Measurements from ENCODE around the gene DSE.

DSE gene

DNA sequence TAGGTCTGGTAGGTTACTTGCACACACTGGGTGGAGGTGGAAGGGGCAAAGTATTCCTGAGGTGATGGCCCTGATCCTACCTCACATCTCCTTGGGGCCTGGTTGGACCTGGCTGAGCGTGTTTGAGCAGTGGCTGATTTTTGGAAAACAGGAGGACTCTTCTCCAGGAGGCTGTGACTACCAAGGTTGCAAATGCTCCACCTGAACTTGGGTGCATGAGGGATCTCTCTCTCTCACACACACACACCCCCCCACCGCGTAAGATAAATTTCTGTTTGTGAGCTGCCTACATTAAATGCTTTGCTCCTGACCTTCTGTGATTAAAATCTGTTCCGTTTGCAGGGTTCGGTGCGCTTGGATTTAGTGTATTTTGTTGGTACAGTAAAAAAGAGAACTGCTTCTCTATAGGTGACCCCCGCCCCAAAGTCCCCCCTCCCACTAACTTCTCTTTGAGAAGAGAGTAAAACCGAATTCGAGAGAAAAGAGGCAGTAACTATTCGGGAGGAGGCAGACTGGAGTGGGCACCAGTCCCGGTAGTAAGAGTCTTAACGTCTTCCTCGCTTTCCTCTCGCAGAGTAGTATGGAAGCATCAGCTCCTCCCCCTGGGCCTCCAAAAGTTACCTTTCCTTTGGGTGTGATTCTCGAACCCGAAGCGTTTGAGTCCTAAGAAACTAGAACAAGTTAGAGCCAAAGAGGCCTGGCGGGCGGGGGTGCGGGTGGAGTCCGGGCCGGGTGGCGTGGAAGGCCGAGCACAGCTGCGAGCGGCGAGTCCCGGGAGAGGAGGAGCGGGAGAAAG is 585 bp upstream of the DSE start:
- Mint-ChIP-seq H3K4me1 (peaks cover 16% of the 10 kb centered on the region), H3K9me3 (no peaks in the 10 kb centered on the region), H3K27me3 (no peaks in the 10 kb centered on the region), H3K36me3 (no peaks in the 10 kb centered on the region), H3K27ac (peak overlapping the region; percentile 93), H3K4me3 (peak overlapping the region; percentile 91)
- peak; percentile 33 to 49 for DNase-seq (ENCODE audit: low spot score in 2 of 2)
- peak; percentile 51 for ATAC-seq (ENCODE audit: low read depth)

- Mint-ChIP-seq H3K4me3 (peak overlapping the region; percentile 91), H3K4me1 (peaks cover 20% of the 10 kb centered on the region), H3K36me3 (no peaks in the 10 kb centered on the region), H3K9me3 (no peaks in the 10 kb centered on the region), H3K27me3 (no peaks in the 10 kb centered on the region), H3K27ac (peak overlapping the region; percentile 93)
- DNase-seq (ENCODE audit: low spot score in 2 of 2), result peak; percentile 5 to 50
- ATAC-seq (ENCODE audit: low read depth), result peak; percentile 31
These were observed 572 bp downstream of the DSE start for GRCh38 chr6:116371120-116371917.

DNA sequence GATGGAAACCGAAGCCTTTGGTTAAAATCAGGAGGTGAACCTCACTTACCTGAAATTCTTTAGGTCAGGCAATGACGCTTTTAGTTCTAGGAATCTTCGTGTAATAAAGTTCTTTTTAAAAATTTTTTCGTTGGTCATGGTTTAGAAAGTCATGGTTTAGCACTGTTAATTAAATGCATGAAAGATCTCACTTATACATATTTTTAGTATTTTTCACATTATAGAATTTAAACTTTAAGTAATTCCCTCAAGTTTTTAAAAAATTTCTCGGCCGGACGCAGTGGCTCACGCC is 1.1 kb downstream of the DSE start:
- Mint-ChIP-seq H3K27me3 (no peaks in the 10 kb centered on the region), H3K4me3 (peak overlapping the region; percentile 91), H3K36me3 (no peaks in the 10 kb centered on the region), H3K4me1 (peaks cover 22% of the 10 kb centered on the region), H3K27ac (no peak overlapping the region), H3K9me3 (no peaks in the 10 kb centered on the region)
- no peak for ATAC-seq (ENCODE audit: low read depth)
- DNase-seq (ENCODE audit: low spot score in 2 of 2), result no peak

- H3K4me3 Mint-ChIP-seq, result no peak overlapping the region
- no peak for DNase-seq (ENCODE audit: low spot score in 2 of 2)
- H3K4me1 Mint-ChIP-seq, result peaks cover 19% of the 10 kb centered on the region
These were observed 2.6 kb downstream of the DSE start for GRCh38 chr6:116373300-116373699.

DNA sequence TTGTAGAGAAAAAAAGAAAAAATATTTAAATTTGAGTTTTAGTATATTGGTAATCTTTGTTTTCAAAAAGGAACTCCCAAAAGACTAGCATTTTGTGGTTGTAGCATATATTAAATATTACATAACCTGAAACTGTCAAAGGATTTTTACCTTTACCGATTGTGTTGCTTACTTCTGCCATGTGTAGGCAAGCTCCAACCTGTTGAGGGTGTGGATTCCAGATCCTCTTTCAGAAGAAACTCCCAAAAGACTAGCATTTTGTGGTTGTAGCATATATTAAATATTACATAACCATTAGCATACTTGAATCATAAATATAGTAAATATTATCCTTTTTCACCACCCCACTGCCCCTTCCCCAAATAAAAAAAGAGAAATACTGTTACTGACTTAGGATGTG is 3.2 kb downstream of the DSE start:
- Mint-ChIP-seq H3K27me3 (no peaks in the 10 kb centered on the region), H3K27ac (no peak overlapping the region), H3K36me3 (no peaks in the 10 kb centered on the region), H3K4me1 (peaks cover 19% of the 10 kb centered on the region), H3K4me3 (no peak overlapping the region), H3K9me3 (no peaks in the 10 kb centered on the region)
- ATAC-seq (ENCODE audit: low read depth) (no peak), DNase-seq (ENCODE audit: low spot score in 2 of 2) (no peak)

More at GRCh38 chr6:116373300-116373699, 2.6 kb downstream of the DSE start:
- H3K36me3 Mint-ChIP-seq, result no peaks in the 10 kb centered on the region
- no peaks in the 10 kb centered on the region for H3K9me3 Mint-ChIP-seq
- no peaks in the 10 kb centered on the region for H3K27me3 Mint-ChIP-seq
- no peak for ATAC-seq (ENCODE audit: low read depth)
- H3K27ac Mint-ChIP-seq, result no peak overlapping the region

- Mint-ChIP-seq H3K36me3 (no peaks in the 10 kb centered on the region), H3K27me3 (no peaks in the 10 kb centered on the region)
These were observed 3.8 kb downstream of the DSE start for GRCh38 chr6:116374586-116374985.

GRCh38 chr6:116375262-116375661 is 4.5 kb downstream of the DSE start:
- DNase-seq (ENCODE audit: low spot score in 2 of 2) (no peak), ATAC-seq (ENCODE audit: low read depth) (no peak)
- no peaks in the 10 kb centered on the region for H3K27me3 Mint-ChIP-seq
- H3K27ac Mint-ChIP-seq, result peak overlapping the region; percentile 47
- no peak overlapping the region for H3K4me3 Mint-ChIP-seq
- H3K9me3 Mint-ChIP-seq, result no peaks in the 10 kb centered on the region
- H3K36me3 Mint-ChIP-seq, result peaks cover 2% of the 10 kb centered on the region
- H3K4me1 Mint-ChIP-seq, result peaks cover 14% of the 10 kb centered on the region

More at GRCh38 chr6:116374586-116374985, 3.8 kb downstream of the DSE start:
- Mint-ChIP-seq H3K27ac (no peak overlapping the region), H3K4me1 (peaks cover 19% of the 10 kb centered on the region), H3K4me3 (no peak overlapping the region), H3K9me3 (no peaks in the 10 kb centered on the region)
- DNase-seq (ENCODE audit: low spot score in 2 of 2) (no peak), ATAC-seq (ENCODE audit: low read depth) (no peak)

DNA sequence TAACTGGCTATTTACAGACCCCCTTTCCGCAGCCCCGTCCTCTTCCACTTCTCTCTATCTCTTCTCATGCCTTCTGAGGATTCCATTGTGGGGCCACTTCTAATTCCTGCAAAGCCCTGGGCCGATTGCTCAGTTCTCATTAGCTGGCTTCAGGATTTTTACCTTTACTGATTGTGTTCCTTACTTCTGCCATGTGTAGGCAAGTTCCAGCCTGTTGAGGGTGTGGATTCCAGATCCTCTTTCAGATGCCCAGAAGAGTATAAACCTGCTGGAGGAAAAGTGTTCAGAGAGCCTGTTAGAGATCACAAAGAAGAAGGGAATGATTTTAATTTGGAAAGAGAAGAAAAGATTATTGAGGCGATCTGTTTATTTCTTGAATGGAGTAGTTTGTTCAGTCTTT is 5.4 kb downstream of the DSE start:
- Mint-ChIP-seq H3K36me3 (peaks cover 5% of the 10 kb centered on the region), H3K4me1 (peaks cover 17% of the 10 kb centered on the region), H3K4me3 (no peak overlapping the region), H3K27ac (no peak overlapping the region), H3K27me3 (no peaks in the 10 kb centered on the region), H3K9me3 (no peaks in the 10 kb centered on the region)
- ATAC-seq (ENCODE audit: low read depth), result no peak
- no peak for DNase-seq (ENCODE audit: low spot score in 2 of 2)

GRCh38 chr6:116379764-116380163 is 9.0 kb downstream of the DSE start:
- Mint-ChIP-seq H3K36me3 (peaks cover 8% of the 10 kb centered on the region), H3K9me3 (no peaks in the 10 kb centered on the region), H3K4me3 (no peak overlapping the region), H3K27ac (no peak overlapping the region), H3K27me3 (no peaks in the 10 kb centered on the region), H3K4me1 (peaks cover 28% of the 10 kb centered on the region)
- no peak for ATAC-seq (ENCODE audit: low read depth)
- DNase-seq (ENCODE audit: low spot score in 2 of 2), result no peak

DNA sequence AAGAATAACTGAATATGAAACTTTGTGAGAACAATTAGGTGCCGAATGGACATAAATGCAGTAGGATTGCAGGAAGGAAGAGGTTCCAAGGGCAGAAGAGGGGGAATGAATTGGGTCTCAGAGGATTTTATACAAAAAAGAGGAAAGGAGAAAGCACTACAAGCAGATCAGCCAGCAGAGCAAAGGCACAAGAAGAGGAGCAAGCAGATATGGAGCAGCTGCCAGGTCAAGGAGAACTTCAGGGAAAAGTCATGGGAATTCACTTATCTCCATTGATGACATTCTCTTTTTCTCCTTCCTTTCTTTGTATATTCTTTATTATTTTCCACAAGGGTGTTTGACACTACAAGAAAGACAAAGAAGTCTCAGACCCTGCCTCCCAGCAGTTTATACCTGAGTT is 9.6 kb downstream of the DSE start:
- Mint-ChIP-seq H3K36me3 (peaks cover 8% of the 10 kb centered on the region), H3K4me1 (peaks cover 34% of the 10 kb centered on the region), H3K9me3 (no peaks in the 10 kb centered on the region), H3K27me3 (no peaks in the 10 kb centered on the region), H3K27ac (no peak overlapping the region), H3K4me3 (no peak overlapping the region)
- ATAC-seq (ENCODE audit: low read depth) (no peak), DNase-seq (ENCODE audit: low spot score in 2 of 2) (no peak)

- Mint-ChIP-seq H3K27me3 (no peaks in the 10 kb centered on the region), H3K4me3 (no peak overlapping the region), H3K36me3 (peaks cover 8% of the 10 kb centered on the region), H3K4me1 (peaks cover 36% of the 10 kb centered on the region), H3K9me3 (no peaks in the 10 kb centered on the region), H3K27ac (no peak overlapping the region)
- ATAC-seq (ENCODE audit: low read depth), result no peak
- no peak for DNase-seq (ENCODE audit: low spot score in 2 of 2)
These were observed 10.3 kb downstream of the DSE start for GRCh38 chr6:116381000-116381399.

DNA sequence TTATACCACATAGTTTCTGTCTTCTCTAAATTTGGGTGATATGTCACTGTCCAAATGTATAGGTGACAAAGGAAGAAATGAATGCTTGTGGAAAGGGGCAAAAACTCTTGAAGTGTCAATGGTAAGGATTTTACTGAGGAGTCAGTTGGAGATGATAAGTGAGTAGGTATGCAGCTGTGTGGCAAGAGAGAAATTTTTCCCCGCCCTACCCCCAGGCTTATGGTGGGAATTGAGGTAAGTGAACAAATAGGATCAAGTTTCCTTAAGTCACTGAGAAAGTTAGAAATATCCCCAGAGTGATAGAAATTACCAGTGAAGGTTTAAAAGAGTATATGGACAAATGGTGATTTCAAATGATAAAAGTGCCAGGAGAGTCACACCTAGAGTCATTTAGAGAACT is 11.8 kb downstream of the DSE start:
- Mint-ChIP-seq H3K27ac (peak overlapping the region; percentile 26), H3K4me3 (no peak overlapping the region), H3K27me3 (no peaks in the 10 kb centered on the region), H3K4me1 (peaks cover 41% of the 10 kb centered on the region), H3K9me3 (no peaks in the 10 kb centered on the region), H3K36me3 (peaks cover 8% of the 10 kb centered on the region)
- ATAC-seq (ENCODE audit: low read depth), result no peak
- no peak for DNase-seq (ENCODE audit: low spot score in 2 of 2)

GRCh38 chr6:116384727-116385458 is 14.1 kb downstream of the DSE start:
- no peaks in the 10 kb centered on the region for H3K9me3 Mint-ChIP-seq
- H3K27me3 Mint-ChIP-seq, result no peaks in the 10 kb centered on the region
- DNase-seq (ENCODE audit: low spot score in 2 of 2), result no peak
- peak overlapping the region; percentile 79 for H3K27ac Mint-ChIP-seq
- no peak for ATAC-seq (ENCODE audit: low read depth)
- H3K4me3 Mint-ChIP-seq, result no peak overlapping the region
- peaks cover 8% of the 10 kb centered on the region for H3K36me3 Mint-ChIP-seq
- peaks cover 55% of the 10 kb centered on the region for H3K4me1 Mint-ChIP-seq

DNA sequence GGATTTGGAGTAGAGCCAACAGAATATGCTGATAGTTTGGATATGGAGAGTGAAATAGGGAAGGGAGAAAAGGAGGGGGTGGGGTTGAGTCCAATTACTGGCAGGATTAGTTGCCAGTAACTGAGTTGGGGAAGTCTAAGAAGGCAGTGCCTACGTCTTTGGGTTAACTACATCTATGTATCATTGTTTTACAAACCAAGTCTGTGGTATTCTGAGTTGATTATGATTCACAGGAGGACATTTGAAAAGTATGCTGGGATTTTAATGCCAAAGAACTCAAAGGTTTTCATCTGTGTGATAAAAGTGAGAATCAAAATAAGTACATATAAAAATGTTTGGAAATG is 14.7 kb downstream of the DSE start:
- Mint-ChIP-seq H3K27me3 (no peaks in the 10 kb centered on the region), H3K27ac (peak overlapping the region; percentile 79), H3K36me3 (peaks cover 6% of the 10 kb centered on the region), H3K4me3 (no peak overlapping the region), H3K4me1 (peaks cover 52% of the 10 kb centered on the region), H3K9me3 (no peaks in the 10 kb centered on the region)
- ATAC-seq (ENCODE audit: low read depth) (no peak), DNase-seq (ENCODE audit: low spot score in 2 of 2) (no peak)

Measured in memory B cell (primary cell).